Tibial nerve (tissue), 4 donors: Measurements from ENCODE around the gene SNX20. TPM values are rescaled to one million over a fixed set of nuclear protein-coding genes. Genes with fewer than 3 reads are reported as not detected.

Source experiments
- DNase-seq, 2 donors: peaks; one replicate each; pipeline ENCODE4 v3.0.0-alpha.2; 2019; ENCODE audit warnings: low spot score in 2 of 2
- H3K27ac ChIP-seq, 4 donors: fragments of 200-600 bp; sonication (generic) in 3 of 4; one replicate each; pipeline ENCODE4 v1.5.1; 2017 to 2019; ENCODE audit warnings: mild to moderate bottlenecking in 1 of 4
- H3K27me3 ChIP-seq, 2 donors: fragments of 200-600 bp; sonication (generic) in 1 of 2; one replicate each; pipeline versions ENCODE4 v1.5.1 to v1.6.0; 2017 to 2019
- H3K36me3 ChIP-seq, 3 donors: fragments of 200-600 bp; sonication (generic); one replicate each; pipeline ENCODE4 v1.5.1; 2018 to 2019
- H3K4me1 ChIP-seq, 4 donors: fragments of 200-600 bp; sonication (generic) in 3 of 4; one replicate each; pipeline ENCODE4 v1.5.1; 2017 to 2019
- H3K4me3 ChIP-seq, 4 donors: fragments of 200-600 bp; sonication (generic) in 3 of 4; one replicate each; pipeline ENCODE4 v1.5.1; 2017 to 2019; ENCODE audit warnings: mild to moderate bottlenecking in 1 of 4, moderate library complexity in 1 of 4
- H3K9me3 ChIP-seq, 4 donors: fragments of 200-600 bp; sonication (generic) in 3 of 4; one replicate each; pipeline ENCODE4 v1.5.1; 2017 to 2019
- CTCF ChIP-seq, 5 experiments: fragments of 200-600 bp in 3 of 5; fragments of 450-650 bp in 2 of 5; sonication (generic) in 3 of 5; IDR thresholded peaks; one replicate each; pipeline ENCODE4 v1.5.1; 2016 to 2019; ENCODE audit warnings: antibody characterized with exemption in 5 of 5, mild to moderate bottlenecking in 3 of 5, moderate library complexity in 2 of 5
- EP300 ChIP-seq, 2 donors: sonication (generic); formaldehyde crosslinking; IDR thresholded peaks; one replicate each; pipeline ENCODE4 v1.6.1; 2017; ENCODE audit warnings: antibody characterized with exemption in 2 of 2, mild to moderate bottlenecking in 1 of 2
- POLR2A ChIP-seq, 2 donors: fragments of 450-650 bp; IDR thresholded peaks; one replicate each; pipeline ENCODE4 v1.6.1; 2017; ENCODE audit warnings: antibody characterized with exemption in 2 of 2, mild to moderate bottlenecking in 2 of 2, moderate library complexity in 2 of 2
- WGBS, 2 donors: methylation state at CpG; one replicate each; pipeline ENCODE4 v1.1.5; 2018; 5-methylcytosine and 5-hydroxymethylcytosine counted together
- total RNA-seq, 4 donors: library from RNA; depleted of rRNA; stranded (reverse); fragments of >200 nt; gene quantifications; one replicate each; pipeline ENCODE4 v1.1.0, GENCODE V29; 2016

Gene SNX20
- total RNA-seq, 4 donors from 2014 or later: 1.7 to 5.1 (median 2.3) TPM

DNA sequence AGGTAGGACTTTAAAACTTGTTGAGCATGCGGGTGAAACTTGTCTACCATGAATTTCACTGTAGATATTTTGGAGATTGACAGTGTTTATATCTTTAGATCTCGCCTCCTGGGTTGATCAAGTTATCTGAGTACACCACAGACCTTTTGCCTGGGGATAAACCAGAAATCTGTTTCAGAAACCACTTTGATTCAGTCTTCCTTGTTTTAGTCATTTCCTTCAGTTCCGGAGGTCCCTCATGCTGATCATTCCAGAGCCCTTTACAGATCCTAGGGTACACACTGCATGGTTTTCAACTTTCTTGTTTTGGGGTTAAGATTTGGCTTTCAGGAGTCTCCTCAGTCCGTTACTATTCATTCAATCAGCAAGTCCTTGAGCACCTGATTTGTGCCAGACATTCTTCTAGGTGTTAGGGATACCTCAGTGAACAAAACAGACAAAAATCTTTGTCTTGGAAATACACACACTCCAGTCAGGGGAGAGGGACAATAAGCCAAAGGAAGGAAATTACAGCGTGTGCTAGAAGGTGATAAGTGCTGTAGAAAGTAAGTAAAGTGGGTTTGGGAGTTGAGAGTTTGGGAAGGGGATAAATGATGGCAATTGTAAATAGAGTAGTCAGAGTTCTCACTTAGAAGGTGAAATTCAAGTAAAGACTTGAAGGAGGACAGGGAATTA lies 24.5 kb upstream of the SNX20 start:
- Histone ChIP-seq H3K4me1 (peaks cover 0 to 5% (median 2%) of the 10 kb centered on the region in 4 donors), H3K36me3 (peaks cover 0 to 4% (median 0%) of the 10 kb centered on the region in 3 donors), H3K4me3 (no peak overlapping the region), H3K27ac (no peak overlapping the region), H3K27me3 (no peaks in the 10 kb centered on the region), H3K9me3 (peaks cover 0 to 34% (median 6%) of the 10 kb centered on the region in 4 donors)
- TF ChIP-seq POLR2A (IDR thresholded peaks at IDR 0.05): no peak
- no peak for TF ChIP-seq EP300 (IDR thresholded peaks at IDR 0.05)
- no peak for TF ChIP-seq CTCF (IDR thresholded peaks at IDR 0.05)
- no peak for DNase-seq
- 71 to 76% methylated on average over 5 of the region's 5 CpGs for WGBS, 2 donors

GRCh38 chr16:50704245-50704644 lies 23.1 kb upstream of the SNX20 start:
- 74 to 85% methylated on average over 1 of the region's 1 CpG for whole genome bisulfite sequencing, 2 donors
- TF ChIP-seq POLR2A (IDR thresholded peaks at IDR 0.05) (no peak), CTCF (IDR thresholded peaks at IDR 0.05) (no peak), EP300 (IDR thresholded peaks at IDR 0.05) (no peak)
- Histone ChIP-seq H3K36me3 (no peaks in the 10 kb centered on the region), H3K4me1 (peaks cover 0 to 3% (median 0%) of the 10 kb centered on the region in 4 donors), H3K4me3 (no peak overlapping the region), H3K27ac (no peak overlapping the region), H3K27me3 (no peaks in the 10 kb centered on the region), H3K9me3 (peaks cover 0 to 34% (median 6%) of the 10 kb centered on the region in 4 donors)
- DNase-seq: no peak

- Histone ChIP-seq H3K4me1 (peaks cover 0 to 13% (median 6%) of the 10 kb centered on the region in 4 donors), H3K36me3 (no peaks in the 10 kb centered on the region), H3K27ac (no peak overlapping the region), H3K27me3 (no peaks in the 10 kb centered on the region), H3K9me3 (peaks cover 0 to 34% (median 6%) of the 10 kb centered on the region in 4 donors), H3K4me3 (no peak overlapping the region)
- WGBS, 2 donors: 83 to 90% methylated on average over 3 of the region's 3 CpGs
- no peak for TF ChIP-seq POLR2A (IDR thresholded peaks at IDR 0.05)
- TF ChIP-seq CTCF (IDR thresholded peaks at IDR 0.05): no peak
- no peak for TF ChIP-seq EP300 (IDR thresholded peaks at IDR 0.05)
- DNase-seq: no peak
Measured at GRCh38 chr16:50702725-50703124, 21.6 kb upstream of the SNX20 start.

GRCh38 chr16:50699326-50700159 lies 18.4 kb upstream of the SNX20 start:
- no peak for TF ChIP-seq CTCF (IDR thresholded peaks at IDR 0.05)
- TF ChIP-seq POLR2A (IDR thresholded peaks at IDR 0.05): no peak
- TF ChIP-seq EP300 (IDR thresholded peaks at IDR 0.05): no peak
- Histone ChIP-seq H3K27ac (no peak overlapping the region), H3K4me3 (no peak overlapping the region), H3K9me3 (peaks cover 0 to 17% (median 4%) of the 10 kb centered on the region in 4 donors), H3K27me3 (no peaks in the 10 kb centered on the region), H3K36me3 (no peaks in the 10 kb centered on the region), H3K4me1 (peaks cover 0 to 32% (median 20%) of the 10 kb centered on the region in 4 donors)
- no peak for DNase-seq
- 87 to 90% methylated on average over 18 to 19 of the region's 19 CpGs for WGBS, 2 donors
